Measurements from ENCODE around the gene TMX3.

DNA sequence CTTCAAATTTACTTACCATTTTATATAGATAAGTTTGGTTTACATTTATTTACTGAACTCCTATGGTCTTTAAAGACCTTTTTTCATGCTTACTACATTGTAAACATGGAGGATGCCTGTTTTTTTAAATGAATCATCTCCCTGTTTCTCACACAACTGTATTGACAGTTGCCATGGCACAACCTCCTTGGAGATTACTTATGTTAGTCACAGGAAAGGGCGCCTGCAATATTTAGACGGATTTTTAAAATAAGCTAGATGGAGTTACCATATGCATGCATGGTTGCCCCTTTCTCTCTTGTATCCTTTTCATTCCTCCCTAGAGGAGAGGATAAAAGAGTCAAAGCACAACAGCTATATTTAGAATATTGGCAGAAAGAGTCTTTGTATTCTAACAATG, 48.2 kb upstream of the TMX3 start:
- TF ChIP-seq, protein P1, sequence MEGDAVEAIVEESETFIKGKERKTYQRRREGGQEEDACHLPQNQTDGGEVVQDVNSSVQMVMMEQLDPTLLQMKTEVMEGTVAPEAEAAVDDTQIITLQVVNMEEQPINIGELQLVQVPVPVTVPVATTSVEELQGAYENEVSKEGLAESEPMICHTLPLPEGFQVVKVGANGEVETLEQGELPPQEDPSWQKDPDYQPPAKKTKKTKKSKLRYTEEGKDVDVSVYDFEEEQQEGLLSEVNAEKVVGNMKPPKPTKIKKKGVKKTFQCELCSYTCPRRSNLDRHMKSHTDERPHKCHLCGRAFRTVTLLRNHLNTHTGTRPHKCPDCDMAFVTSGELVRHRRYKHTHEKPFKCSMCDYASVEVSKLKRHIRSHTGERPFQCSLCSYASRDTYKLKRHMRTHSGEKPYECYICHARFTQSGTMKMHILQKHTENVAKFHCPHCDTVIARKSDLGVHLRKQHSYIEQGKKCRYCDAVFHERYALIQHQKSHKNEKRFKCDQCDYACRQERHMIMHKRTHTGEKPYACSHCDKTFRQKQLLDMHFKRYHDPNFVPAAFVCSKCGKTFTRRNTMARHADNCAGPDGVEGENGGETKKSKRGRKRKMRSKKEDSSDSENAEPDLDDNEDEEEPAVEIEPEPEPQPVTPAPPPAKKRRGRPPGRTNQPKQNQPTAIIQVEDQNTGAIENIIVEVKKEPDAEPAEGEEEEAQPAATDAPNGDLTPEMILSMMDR (conservative IDR thresholded peaks at IDR 0.05): no peak
- TF ChIP-seq EZH2 (IDR thresholded peaks at IDR 0.05; ENCODE audit: low read depth): no peak
